OCI-LY1 (cell line): ENCODE measurements around the gene CATSPERZ.

ENCODE experiments used
- H2AFZ ChIP-seq: fragments of 200-600 bp; sonication (generic), shearing (Covaris generic); 2 replicates; pipeline ENCODE4 v1.6.0; 2014; ENCODE audit warnings: antibody characterized with exemption, mild to moderate bottlenecking, low read length
- H3F3A ChIP-seq: fragments of 200-600 bp; sonication (generic), shearing (Covaris generic); 2 replicates; pipeline ENCODE4 v1.6.0; 2014; ENCODE audit warnings: mild to moderate bottlenecking, antibody characterized with exemption, low read length, moderate library complexity; ENCODE audit not compliant: insufficient read depth
- H3K27ac ChIP-seq: fragments of 200-600 bp; sonication (generic); 2 replicates; pipeline ENCODE4 v1.5.1; 2014; ENCODE audit warnings: low read length, mixed run types, mild to moderate bottlenecking, low read depth; ENCODE audit not compliant: poor library complexity, severe bottlenecking
- H3K27me3 ChIP-seq: fragments of 200-600 bp; sonication (generic); 2 replicates; pipeline ENCODE4 v1.6.0; 2014; ENCODE audit warnings: antibody characterized with exemption, mild to moderate bottlenecking, low read length, moderate library complexity; ENCODE audit not compliant: insufficient read depth
- H3K36me3 ChIP-seq: fragments of 200-600 bp; sonication (generic); 2 replicates; pipeline ENCODE4 v1.6.1; 2014; ENCODE audit warnings: mild to moderate bottlenecking, antibody characterized with exemption, low read length, moderate library complexity, mixed read lengths; ENCODE audit not compliant: insufficient read depth
- H3K4me1 ChIP-seq: fragments of 200-600 bp; sonication (generic); 2 replicates; pipeline ENCODE4 v1.5.1; 2014; ENCODE audit warnings: mild to moderate bottlenecking, low read length, moderate library complexity; ENCODE audit not compliant: insufficient read depth, severe bottlenecking
- H3K4me2 ChIP-seq: fragments of 200-600 bp; sonication (generic), shearing (Covaris generic); 2 replicates; pipeline ENCODE4 v1.6.1; 2014; ENCODE audit warnings: low read length
- H3K4me3 ChIP-seq: fragments of 200-600 bp; sonication (generic); 2 replicates; pipeline ENCODE4 v1.5.1; 2014; ENCODE audit warnings: low read length, low read depth, mild to moderate bottlenecking, mixed read lengths; ENCODE audit not compliant: poor library complexity, severe bottlenecking
- H3K79me2 ChIP-seq: fragments of 200-600 bp; shearing (Covaris generic); 2 replicates; pipeline ENCODE4 v1.6.1; 2016; ENCODE audit warnings: mixed run types, low read length, mixed read lengths; ENCODE audit not compliant: insufficient read depth
- H3K9ac ChIP-seq: fragments of 200-600 bp; sonication (generic), shearing (Covaris generic); 2 replicates; pipeline ENCODE4 v1.6.1; 2014; ENCODE audit warnings: mild to moderate bottlenecking, low read length, mixed read lengths
- H3K9me2 ChIP-seq: fragments of 200-600 bp; sonication (generic), shearing (Covaris generic); 2 replicates; pipeline ENCODE4 v1.6.1; 2014; ENCODE audit warnings: low read depth, mild to moderate bottlenecking, low read length, mixed read lengths
- H3K9me3 ChIP-seq: fragments of 200-600 bp; shearing (Covaris generic); 2 replicates; pipeline ENCODE4 v1.6.1; 2014; ENCODE audit warnings: low read length, mixed read lengths
- H4K20me1 ChIP-seq: fragments of 200-600 bp; sonication (generic), shearing (Covaris generic); 2 replicates; pipeline ENCODE4 v1.6.0; 2016; ENCODE audit warnings: mild to moderate bottlenecking, low read length; ENCODE audit not compliant: insufficient read depth
- EZH2 ChIP-seq: fragments of 200-600 bp; sonication (generic), shearing (Covaris generic); IDR thresholded peaks from 2 replicates; pipeline ENCODE4 v1.8.0; 2017; ENCODE audit warnings: borderline replicate concordance, mixed run types, mild to moderate bottlenecking, antibody characterized with exemption, low read length, moderate library complexity, mixed read lengths
- TF ChIP-seq, protein P1 (sequence below): fragments of 200-600 bp; sonication (generic), shearing (Covaris generic); IDR thresholded peaks from 2 replicates; pipeline ENCODE4 v1.5.1; 2017; ENCODE audit warnings: mild to moderate bottlenecking, antibody characterized with exemption, low read length, moderate library complexity, mixed read lengths

CATSPERZ gene

DNA sequence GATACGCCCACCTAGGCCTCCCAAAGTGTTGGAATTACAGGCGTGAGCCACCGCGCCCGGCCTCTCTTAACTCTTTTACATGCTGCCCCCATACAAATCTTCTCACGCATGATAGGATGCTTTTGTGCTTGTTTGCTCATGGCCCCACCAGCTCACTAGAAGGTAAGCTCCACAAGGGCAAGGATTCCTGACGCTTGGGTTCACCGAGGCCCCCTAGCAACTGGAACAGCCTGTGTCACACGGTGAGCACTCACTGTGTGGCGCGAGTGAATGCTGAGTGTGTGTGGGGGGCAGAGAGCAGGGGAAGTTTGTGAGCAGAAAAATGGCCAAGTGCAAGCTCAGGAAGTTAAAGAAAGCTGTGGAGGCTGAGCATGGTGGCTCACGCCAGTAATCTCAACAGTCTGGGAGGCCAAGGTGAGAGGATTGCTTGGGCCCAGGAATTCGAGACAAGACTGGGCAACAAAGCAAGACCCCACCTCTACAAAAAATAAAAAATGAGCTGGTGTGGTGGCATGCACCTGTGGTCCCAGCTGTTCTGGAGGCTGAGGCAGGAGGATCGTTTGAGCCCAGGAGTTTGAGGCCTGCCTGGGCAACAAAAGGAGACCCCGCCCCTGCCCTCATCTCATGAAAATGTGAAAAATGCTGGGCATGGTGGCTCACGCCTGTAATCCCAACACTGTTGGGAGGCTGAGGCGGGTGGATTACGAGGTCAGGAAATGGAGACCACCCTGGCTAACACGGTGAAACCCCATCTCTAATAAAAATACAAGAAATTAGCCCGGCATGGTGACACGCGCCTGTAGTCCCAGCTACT is 18.0 kb upstream of the CATSPERZ start:
- H3K9me3 ChIP-seq = no peaks in the 10 kb centered on the region
- TF ChIP-seq, protein P1, sequence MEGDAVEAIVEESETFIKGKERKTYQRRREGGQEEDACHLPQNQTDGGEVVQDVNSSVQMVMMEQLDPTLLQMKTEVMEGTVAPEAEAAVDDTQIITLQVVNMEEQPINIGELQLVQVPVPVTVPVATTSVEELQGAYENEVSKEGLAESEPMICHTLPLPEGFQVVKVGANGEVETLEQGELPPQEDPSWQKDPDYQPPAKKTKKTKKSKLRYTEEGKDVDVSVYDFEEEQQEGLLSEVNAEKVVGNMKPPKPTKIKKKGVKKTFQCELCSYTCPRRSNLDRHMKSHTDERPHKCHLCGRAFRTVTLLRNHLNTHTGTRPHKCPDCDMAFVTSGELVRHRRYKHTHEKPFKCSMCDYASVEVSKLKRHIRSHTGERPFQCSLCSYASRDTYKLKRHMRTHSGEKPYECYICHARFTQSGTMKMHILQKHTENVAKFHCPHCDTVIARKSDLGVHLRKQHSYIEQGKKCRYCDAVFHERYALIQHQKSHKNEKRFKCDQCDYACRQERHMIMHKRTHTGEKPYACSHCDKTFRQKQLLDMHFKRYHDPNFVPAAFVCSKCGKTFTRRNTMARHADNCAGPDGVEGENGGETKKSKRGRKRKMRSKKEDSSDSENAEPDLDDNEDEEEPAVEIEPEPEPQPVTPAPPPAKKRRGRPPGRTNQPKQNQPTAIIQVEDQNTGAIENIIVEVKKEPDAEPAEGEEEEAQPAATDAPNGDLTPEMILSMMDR = no peak
- TF ChIP-seq EZH2 = no peak
- no peaks in the 10 kb centered on the region for H3K79me2 ChIP-seq
- H3K4me3 ChIP-seq = no peak overlapping the region
- no peaks in the 10 kb centered on the region for H3K27me3 ChIP-seq
- H3F3A ChIP-seq = no peaks in the 10 kb centered on the region
- H3K4me2 ChIP-seq = no peak overlapping the region
- no peak overlapping the region for H3K27ac ChIP-seq
- H3K9ac ChIP-seq = no peak overlapping the region
- peaks cover 28% of the 10 kb centered on the region; the same call in 1 of the 2 replicates for H3K36me3 ChIP-seq
- no peaks in the 10 kb centered on the region for H4K20me1 ChIP-seq
- peaks cover 17% of the 10 kb centered on the region for H3K4me1 ChIP-seq
- no peak overlapping the region for H2AFZ ChIP-seq
- no peaks in the 10 kb centered on the region for H3K9me2 ChIP-seq

DNA sequence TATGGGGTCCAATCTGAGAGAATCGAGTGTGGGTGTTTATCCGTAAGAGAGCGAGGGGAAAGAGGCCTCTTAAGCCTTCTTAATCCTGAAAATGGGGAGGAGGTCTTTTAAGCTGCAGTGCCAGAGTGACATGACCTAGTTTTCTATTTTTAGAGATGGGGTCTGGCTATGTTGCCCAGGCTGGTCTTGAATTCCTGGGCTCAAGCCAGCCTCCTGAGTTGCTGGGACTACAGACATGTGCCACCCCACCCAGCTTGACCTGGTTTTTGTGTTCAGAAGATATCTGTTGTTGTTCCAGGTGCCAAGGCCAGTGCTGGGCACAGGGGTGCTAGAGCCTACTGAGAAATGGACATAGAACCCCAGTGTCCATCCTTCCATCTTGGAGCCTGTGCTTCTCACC is 17.1 kb upstream of the CATSPERZ start:
- Histone ChIP-seq H3K36me3 (peaks cover 27% of the 10 kb centered on the region; the same call in 1 of the 2 replicates), H2AFZ (no peak overlapping the region), H3K9me3 (no peaks in the 10 kb centered on the region), H3K9ac (no peak overlapping the region; the same call in 1 of the 2 replicates), H3K4me1 (peaks cover 17% of the 10 kb centered on the region), H3K79me2 (no peaks in the 10 kb centered on the region), H3K9me2 (no peaks in the 10 kb centered on the region), H3K27ac (no peak overlapping the region), H4K20me1 (no peaks in the 10 kb centered on the region), H3K4me2 (0 out of 2 replicates have a peak overlapping the region, but pooled peaks have one; percentile 98), H3K4me3 (no peak overlapping the region), H3F3A (no peaks in the 10 kb centered on the region), H3K27me3 (no peaks in the 10 kb centered on the region)
- no peak for TF ChIP-seq EZH2
- TF ChIP-seq, protein P1 = no peak

DNA sequence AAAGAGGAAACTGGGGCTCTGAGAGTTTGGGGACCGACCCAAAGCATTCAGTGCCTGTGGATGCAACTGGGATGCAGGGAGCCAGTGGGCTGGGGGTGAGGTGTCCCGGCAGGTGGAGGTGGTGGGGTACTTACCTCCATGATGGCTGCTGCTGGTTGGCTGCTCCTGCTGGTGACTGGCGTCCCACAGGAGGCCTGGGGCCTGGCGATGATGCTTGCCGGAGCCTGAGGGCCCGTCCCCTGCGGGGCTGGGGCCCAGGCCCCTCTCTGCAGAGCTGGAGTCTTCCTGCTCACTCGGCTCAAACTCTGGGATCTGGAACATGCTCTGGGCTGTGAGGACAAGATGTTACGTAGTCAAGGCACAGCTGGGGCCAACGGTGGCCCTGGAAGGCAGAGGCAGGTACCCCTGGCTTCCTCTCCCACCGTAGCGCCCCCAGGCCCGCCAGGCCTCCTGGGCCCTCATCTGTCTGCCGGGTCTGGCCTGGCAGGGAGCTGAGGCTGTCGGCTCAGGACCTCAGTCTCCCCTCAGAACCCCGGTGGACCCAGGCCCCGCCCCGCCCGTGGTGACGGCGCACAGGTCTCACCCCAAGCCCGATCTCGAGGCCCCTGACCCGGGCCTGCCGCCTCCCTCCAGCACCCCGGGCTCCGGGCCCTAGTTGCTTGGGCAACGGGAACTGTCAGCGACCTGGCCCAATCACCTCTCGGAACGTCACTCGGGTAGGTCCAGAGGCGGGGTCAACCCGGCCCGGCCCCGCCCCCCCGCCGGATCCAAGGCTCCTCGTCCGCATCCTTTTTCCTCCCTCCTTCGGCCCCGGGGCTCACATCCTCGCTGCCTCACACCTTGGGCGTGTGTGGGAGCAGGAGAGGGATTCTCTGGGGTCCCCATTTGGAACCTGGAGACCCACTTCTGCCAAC is 15.9 kb upstream of the CATSPERZ start, which contains the start of gene BAD:
Gene BAD (minus strand): TSS at position 618 of the 914 bp plus-strand sequence. CDS start 297 bp downstream, at position 321.
- Histone ChIP-seq H3K36me3 (peaks cover 20% of the 10 kb centered on the region; the same call in 1 of the 2 replicates), H3K9me3 (no peaks in the 10 kb centered on the region), H2AFZ (no peak within 1 kb of the TSS), H3K4me1 (peaks cover 17% of the 10 kb centered on the region), H3K27ac (peak within 1 kb of the TSS; percentile 87), H3K4me3 (peak within 1 kb of the TSS; percentile 86), H3K9me2 (no peaks in the 10 kb centered on the region), H3F3A (no peaks in the 10 kb centered on the region), H3K4me2 (peak within 1 kb of the TSS; percentile 98), H3K27me3 (no peaks in the 10 kb centered on the region), H3K9ac (peak within 1 kb of the TSS; percentile 87), H4K20me1 (no peaks in the 10 kb centered on the region), H3K79me2 (no peaks in the 10 kb centered on the region)
- TF ChIP-seq, protein P1 = peak; percentile 5; the same call in 1 of the 2 replicates
- TF ChIP-seq EZH2 = no peak
